Measurements from ENCODE around the gene YTHDC1.

GRCh38 chr4:68288393-68288740, 61.5 kb downstream of the YTHDC1 start:
- TF ChIP-seq POLR2A (IDR thresholded peaks at IDR 0.05) (no peak), CTCF (IDR thresholded peaks at IDR 0.05) (no peak)
